Activated T-cell treated with anti-CD3 and anti-CD28 coated beads, Interleukin-2, amount 50 U/mL, for 24 hours (primary cell): ENCODE measurements around the gene CD22.

Experiments
- DNase-seq: peaks from one replicate; pipeline ENCODE4 v3.0.0-alpha.2; 2020
- H3K27ac Mint-ChIP-seq: 2 replicates; pipeline ENCODE4 v1.8.0; 2020; ENCODE audit warnings: mild to moderate bottlenecking, mixed read lengths
- H3K27me3 Mint-ChIP-seq: 2 replicates; pipeline ENCODE4 v1.8.0; 2020; ENCODE audit warnings: mixed read lengths
- H3K36me3 Mint-ChIP-seq: 2 replicates; pipeline ENCODE4 v1.8.0; 2020; ENCODE audit warnings: low read depth, mixed read lengths
- H3K4me1 Mint-ChIP-seq: 2 replicates; pipeline ENCODE4 v1.8.0; 2020; ENCODE audit warnings: low read depth, mixed read lengths
- H3K4me3 Mint-ChIP-seq: 2 replicates; pipeline ENCODE4 v1.8.0; 2020; ENCODE audit warnings: mild to moderate bottlenecking, moderate library complexity, mixed read lengths
- H3K9me3 Mint-ChIP-seq: 2 replicates; pipeline ENCODE4 v1.8.0; 2020; ENCODE audit warnings: mixed read lengths

CD22 gene

DNA sequence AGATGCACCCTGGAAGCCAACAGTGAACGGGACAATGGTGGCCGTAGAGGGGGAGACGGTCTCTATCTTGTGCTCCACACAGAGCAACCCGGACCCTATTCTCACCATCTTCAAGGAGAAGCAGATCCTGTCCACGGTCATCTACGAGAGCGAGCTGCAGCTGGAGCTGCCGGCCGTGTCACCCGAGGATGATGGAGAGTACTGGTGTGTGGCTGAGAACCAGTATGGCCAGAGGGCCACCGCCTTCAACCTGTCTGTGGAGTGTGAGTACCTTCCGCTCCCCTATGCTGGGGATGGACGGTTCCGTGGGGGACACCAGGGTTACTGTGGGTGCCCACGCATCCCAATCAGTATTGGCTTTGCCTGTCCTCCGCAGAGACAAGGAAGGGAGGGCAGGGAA, 26.5 kb upstream of the CD22 start:
- H3K36me3 Mint-ChIP-seq: no peaks in the 10 kb centered on the region
- no peaks in the 10 kb centered on the region for H3K9me3 Mint-ChIP-seq
- H3K4me3 Mint-ChIP-seq: no peak overlapping the region
- no peak overlapping the region for H3K27ac Mint-ChIP-seq
- no peaks in the 10 kb centered on the region for H3K27me3 Mint-ChIP-seq
- no peaks in the 10 kb centered on the region for H3K4me1 Mint-ChIP-seq
- no peak for DNase-seq

DNA sequence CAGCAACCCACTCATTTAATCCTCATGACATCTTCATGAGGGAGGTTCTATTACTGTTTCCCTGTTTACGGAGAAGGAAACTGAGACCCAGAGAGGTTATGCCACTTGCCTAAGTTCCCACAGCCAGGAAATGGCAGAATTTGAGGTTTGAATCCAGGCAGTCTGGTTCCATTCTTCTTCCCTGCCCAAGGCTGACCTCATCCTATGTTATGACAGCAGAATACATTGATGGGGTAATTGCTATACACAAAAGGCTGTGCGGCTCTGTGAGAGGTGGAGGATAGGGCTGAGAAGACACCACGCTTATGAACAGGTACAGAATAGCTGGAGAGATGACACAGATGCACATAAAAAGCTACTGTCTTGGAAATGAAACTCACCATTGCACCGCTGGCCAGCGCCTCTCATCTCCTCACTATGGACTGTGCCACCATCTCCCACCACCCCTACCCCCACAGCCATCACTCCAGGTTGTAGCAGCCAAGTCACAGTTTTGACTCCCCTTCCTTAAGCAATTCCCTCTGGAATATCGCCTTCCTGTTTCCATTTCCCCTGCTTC, 25.6 kb upstream of the CD22 start:
- no peak overlapping the region for H3K27ac Mint-ChIP-seq
- H3K27me3 Mint-ChIP-seq: no peaks in the 10 kb centered on the region
- H3K36me3 Mint-ChIP-seq: no peaks in the 10 kb centered on the region
- no peak for DNase-seq
- H3K4me3 Mint-ChIP-seq: no peak overlapping the region
- H3K9me3 Mint-ChIP-seq: no peaks in the 10 kb centered on the region
- no peaks in the 10 kb centered on the region for H3K4me1 Mint-ChIP-seq

GRCh38 chr19:35304036-35304435, 25.0 kb upstream of the CD22 start:
- no peak overlapping the region for H3K4me3 Mint-ChIP-seq
- no peaks in the 10 kb centered on the region for H3K9me3 Mint-ChIP-seq
- no peaks in the 10 kb centered on the region for H3K27me3 Mint-ChIP-seq
- H3K4me1 Mint-ChIP-seq: no peaks in the 10 kb centered on the region
- no peak for DNase-seq
- H3K36me3 Mint-ChIP-seq: no peaks in the 10 kb centered on the region
- no peak overlapping the region for H3K27ac Mint-ChIP-seq

- H3K4me1 Mint-ChIP-seq: peaks cover under 1% of the 10 kb centered on the region
- no peak overlapping the region for H3K4me3 Mint-ChIP-seq
- no peak for DNase-seq
- H3K27me3 Mint-ChIP-seq: no peaks in the 10 kb centered on the region
- H3K9me3 Mint-ChIP-seq: no peaks in the 10 kb centered on the region
- H3K27ac Mint-ChIP-seq: no peak overlapping the region
- no peaks in the 10 kb centered on the region for H3K36me3 Mint-ChIP-seq
Measured at GRCh38 chr19:35305181-35305580, 23.8 kb upstream of the CD22 start.

- H3K9me3 Mint-ChIP-seq: no peaks in the 10 kb centered on the region
- no peak overlapping the region for H3K27ac Mint-ChIP-seq
- no peak overlapping the region for H3K4me3 Mint-ChIP-seq
- H3K4me1 Mint-ChIP-seq: peaks cover 2% of the 10 kb centered on the region
- no peaks in the 10 kb centered on the region for H3K36me3 Mint-ChIP-seq
- no peak for DNase-seq
- H3K27me3 Mint-ChIP-seq: no peaks in the 10 kb centered on the region
Measured at GRCh38 chr19:35306473-35307246, 22.3 kb upstream of the CD22 start.

DNA sequence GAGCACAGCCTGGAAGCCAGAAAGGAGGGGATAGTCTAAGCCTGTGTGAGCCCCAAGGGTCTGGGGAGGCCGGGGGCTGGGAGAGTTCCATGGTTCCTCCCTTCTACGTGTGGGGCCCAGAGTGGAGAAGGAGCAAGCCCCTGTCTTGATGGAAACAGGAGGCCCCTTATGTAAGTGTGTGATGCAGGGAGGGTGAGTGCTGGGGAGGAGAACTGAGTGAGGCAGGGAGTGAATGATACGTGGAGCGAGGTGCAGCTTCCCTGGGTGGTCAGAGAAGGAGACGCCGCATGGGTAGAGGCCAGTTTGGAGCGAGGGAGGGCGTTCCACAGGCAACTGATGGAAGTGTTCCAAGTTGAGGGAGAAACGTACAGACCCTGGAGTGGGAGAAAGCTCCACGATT, 21.1 kb upstream of the CD22 start:
- Mint-ChIP-seq H3K4me1 (peaks cover 2% of the 10 kb centered on the region), H3K9me3 (no peaks in the 10 kb centered on the region), H3K27ac (no peak overlapping the region), H3K4me3 (no peak overlapping the region), H3K36me3 (no peaks in the 10 kb centered on the region), H3K27me3 (no peaks in the 10 kb centered on the region)
- no peak for DNase-seq

- no peaks in the 10 kb centered on the region for H3K9me3 Mint-ChIP-seq
- H3K36me3 Mint-ChIP-seq: no peaks in the 10 kb centered on the region
- H3K4me1 Mint-ChIP-seq: peaks cover 2% of the 10 kb centered on the region
- no peak overlapping the region for H3K4me3 Mint-ChIP-seq
- H3K27ac Mint-ChIP-seq: no peak overlapping the region
- no peak for DNase-seq
- no peaks in the 10 kb centered on the region for H3K27me3 Mint-ChIP-seq
Measured at GRCh38 chr19:35308910-35309309, 20.1 kb upstream of the CD22 start.

DNA sequence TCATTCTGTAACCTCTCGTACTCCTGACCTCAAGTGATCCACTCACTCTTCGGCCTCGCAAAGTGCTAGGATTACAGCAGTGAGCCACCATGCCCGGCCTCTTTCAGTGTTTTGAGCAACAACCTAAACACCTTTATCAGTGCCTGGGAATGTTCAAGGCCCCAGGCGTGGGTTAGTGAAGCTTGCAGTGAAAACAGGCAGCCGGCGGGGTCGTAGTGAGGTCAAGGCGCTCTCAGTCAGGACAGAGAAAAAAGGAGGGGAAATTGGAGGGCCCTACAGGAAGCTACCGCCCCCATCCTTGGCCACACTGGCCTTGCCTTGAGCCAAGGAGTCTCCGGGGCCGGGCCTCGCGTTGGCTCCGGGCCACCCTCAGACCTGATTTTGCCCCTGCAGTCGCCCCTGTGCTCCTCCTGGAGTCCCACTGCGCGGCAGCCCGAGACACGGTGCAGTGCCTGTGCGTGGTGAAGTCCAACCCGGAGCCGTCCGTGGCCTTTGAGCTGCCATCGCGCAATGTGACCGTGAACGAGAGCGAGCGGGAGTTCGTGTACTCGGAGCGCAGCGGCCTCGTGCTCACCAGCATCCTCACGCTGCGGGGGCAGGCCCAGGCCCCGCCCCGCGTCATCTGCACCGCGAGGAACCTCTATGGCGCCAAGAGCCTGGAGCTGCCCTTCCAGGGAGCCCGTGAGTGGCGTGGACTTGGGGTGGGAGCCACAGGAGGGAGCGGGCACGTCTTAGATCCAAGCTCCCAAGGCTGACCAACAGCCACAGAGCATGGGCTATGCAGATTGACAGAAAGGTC, 19.3 kb upstream of the CD22 start:
- no peaks in the 10 kb centered on the region for H3K9me3 Mint-ChIP-seq
- no peak for DNase-seq
- no peak overlapping the region for H3K27ac Mint-ChIP-seq
- H3K36me3 Mint-ChIP-seq: no peaks in the 10 kb centered on the region
- no peak overlapping the region for H3K4me3 Mint-ChIP-seq
- H3K4me1 Mint-ChIP-seq: peaks cover 2% of the 10 kb centered on the region
- no peaks in the 10 kb centered on the region for H3K27me3 Mint-ChIP-seq

DNA sequence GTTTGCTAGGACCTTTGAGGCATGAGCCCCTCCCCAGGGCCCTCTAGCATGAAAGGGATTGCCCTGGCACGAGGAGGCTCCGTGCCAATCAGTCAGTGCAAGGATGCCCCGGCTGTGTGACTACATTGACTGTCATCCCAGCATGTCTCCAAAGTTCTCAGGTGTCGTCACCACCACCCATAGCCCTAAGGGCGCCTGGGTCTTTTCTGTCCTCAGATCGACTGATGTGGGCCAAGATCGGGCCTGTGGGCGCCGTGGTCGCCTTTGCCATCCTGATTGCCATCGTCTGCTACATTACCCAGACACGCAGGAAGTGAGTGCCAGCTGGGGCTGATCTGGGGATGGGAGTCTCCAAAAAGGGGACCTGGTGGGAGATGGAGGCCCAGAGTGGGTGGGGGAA, 18.7 kb upstream of the CD22 start:
- Mint-ChIP-seq H3K4me1 (peaks cover 2% of the 10 kb centered on the region), H3K36me3 (no peaks in the 10 kb centered on the region), H3K27me3 (no peaks in the 10 kb centered on the region), H3K27ac (no peak overlapping the region), H3K4me3 (no peak overlapping the region), H3K9me3 (no peaks in the 10 kb centered on the region)
- DNase-seq: no peak

- H3K4me1 Mint-ChIP-seq: peaks cover 2% of the 10 kb centered on the region
- no peaks in the 10 kb centered on the region for H3K27me3 Mint-ChIP-seq
- no peaks in the 10 kb centered on the region for H3K9me3 Mint-ChIP-seq
- DNase-seq: no peak
- H3K36me3 Mint-ChIP-seq: no peaks in the 10 kb centered on the region
- no peak overlapping the region for H3K4me3 Mint-ChIP-seq
- H3K27ac Mint-ChIP-seq: no peak overlapping the region
Measured at GRCh38 chr19:35310811-35311465, 18.0 kb upstream of the CD22 start.

DNA sequence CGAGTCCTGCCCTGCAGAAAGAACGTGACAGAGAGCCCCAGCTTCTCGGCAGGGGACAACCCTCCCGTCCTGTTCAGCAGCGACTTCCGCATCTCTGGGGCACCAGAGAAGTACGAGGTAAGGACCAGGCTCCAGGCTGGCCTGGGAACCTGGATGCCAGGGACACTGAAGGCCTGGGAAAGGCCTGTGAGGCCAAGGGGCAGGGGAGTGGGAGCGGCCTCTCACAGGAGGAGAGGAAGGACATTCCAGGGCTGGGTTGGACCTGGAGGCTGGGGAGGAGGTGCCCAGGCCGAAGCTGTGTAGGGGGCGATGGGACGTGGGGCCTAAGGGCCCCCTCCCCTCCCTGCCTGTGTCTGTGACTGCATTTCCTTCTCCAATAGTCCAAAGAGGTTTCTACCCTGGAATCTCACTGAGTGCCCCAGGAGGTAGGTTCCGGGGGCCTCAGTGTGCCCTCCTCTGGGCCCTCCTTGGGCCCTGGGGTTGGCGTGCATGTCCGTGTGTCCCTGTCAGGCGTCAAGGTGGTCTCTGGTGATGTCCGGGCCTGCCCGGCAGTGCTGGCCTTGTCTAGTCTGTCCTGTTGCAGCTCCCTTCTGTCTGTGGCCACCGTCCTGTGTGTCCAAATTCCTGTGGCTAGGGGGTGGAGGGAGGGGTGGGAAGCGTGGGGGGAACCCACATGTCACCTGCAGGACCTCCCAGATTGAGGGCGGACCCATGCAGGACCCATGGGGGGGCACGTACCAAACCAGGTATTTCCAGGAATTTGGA, 16.9 kb upstream of the CD22 start:
- H3K4me1 Mint-ChIP-seq: peaks cover 2% of the 10 kb centered on the region
- H3K36me3 Mint-ChIP-seq: no peaks in the 10 kb centered on the region
- no peak for DNase-seq
- no peaks in the 10 kb centered on the region for H3K9me3 Mint-ChIP-seq
- no peak overlapping the region for H3K4me3 Mint-ChIP-seq
- H3K27me3 Mint-ChIP-seq: no peaks in the 10 kb centered on the region
- no peak overlapping the region for H3K27ac Mint-ChIP-seq

DNA sequence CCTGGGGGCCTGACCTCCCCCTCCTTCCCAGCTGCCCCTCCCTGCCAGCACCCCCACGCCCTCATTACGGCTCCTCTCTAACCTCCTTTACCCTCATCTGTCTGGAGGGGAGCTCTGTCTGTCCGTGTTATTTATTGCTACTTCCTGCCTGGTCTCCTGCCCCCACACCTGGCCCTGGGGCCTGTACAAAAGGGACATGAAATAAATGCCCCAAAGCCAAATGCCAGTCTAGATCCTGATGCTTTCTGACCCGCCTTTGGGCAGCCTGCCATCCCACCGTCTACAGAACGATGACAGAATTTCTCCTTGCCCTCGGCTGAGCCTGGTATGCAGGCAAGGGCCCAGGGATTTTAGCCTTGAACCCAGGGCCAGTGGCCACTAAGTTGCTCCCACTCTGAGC, 15.4 kb upstream of the CD22 start:
- Mint-ChIP-seq H3K4me3 (no peak overlapping the region), H3K27me3 (no peaks in the 10 kb centered on the region), H3K4me1 (peaks cover 4% of the 10 kb centered on the region), H3K9me3 (no peaks in the 10 kb centered on the region), H3K36me3 (no peaks in the 10 kb centered on the region), H3K27ac (no peak overlapping the region)
- DNase-seq: no peak

DNA sequence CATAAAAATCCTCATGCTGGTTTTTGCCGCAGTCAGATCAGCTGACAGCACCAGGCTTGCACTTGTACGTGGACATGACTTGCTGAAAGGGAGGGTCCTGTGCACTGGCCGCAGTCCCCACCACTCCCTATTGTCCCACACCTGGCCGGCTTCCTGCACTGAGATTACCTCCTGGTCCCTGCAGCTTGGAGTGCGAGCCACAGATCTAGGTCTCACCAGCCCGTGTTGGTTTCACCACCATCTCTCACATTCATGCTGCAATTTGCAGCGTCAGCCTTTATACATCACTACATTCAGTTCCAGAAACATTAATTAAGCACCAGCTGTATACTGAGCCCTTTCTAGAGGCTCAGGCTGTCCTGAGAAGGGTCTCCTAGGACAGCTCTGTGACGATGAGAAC, 15.0 kb upstream of the CD22 start:
- no peak for DNase-seq
- Mint-ChIP-seq H3K9me3 (no peaks in the 10 kb centered on the region), H3K27me3 (no peaks in the 10 kb centered on the region), H3K4me3 (no peak overlapping the region), H3K27ac (no peak overlapping the region), H3K36me3 (no peaks in the 10 kb centered on the region), H3K4me1 (peaks cover 9% of the 10 kb centered on the region)

DNA sequence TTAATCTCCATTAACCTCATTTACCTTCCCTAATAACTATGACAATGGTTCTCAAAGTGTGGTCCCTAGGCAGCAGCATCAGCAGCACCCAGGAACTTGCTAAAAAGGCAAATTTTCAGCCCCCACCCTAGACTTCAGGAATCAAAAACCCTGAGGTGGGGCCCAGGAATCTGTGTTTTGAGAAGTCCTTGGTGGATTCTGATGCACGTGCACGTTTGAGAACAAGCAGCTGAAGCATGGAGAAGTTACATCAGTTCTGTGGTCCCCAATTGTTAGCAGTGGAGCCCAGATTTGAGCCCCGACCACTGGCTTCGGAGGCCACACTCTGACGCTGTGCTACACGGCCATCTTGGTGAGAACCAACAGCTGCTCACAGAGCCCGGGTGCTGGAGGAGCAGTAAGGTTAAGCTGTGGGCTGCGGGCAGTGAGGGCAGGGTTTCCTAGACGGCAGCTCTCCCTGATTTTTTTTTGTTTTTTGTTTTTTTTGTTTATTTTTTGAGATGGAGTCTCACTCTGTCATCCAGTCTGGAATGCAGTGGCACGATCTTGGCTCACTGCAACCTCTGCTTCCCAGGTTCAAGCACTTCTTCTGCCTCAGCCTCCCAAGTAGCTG, 14.0 kb upstream of the CD22 start:
- Mint-ChIP-seq H3K9me3 (no peaks in the 10 kb centered on the region), H3K36me3 (no peaks in the 10 kb centered on the region), H3K4me1 (peaks cover 9% of the 10 kb centered on the region), H3K27ac (no peak overlapping the region), H3K27me3 (no peaks in the 10 kb centered on the region), H3K4me3 (no peak overlapping the region)
- no peak for DNase-seq
